GM18505 (cell line): ENCODE results near the gene ZFPM1.
"Not testable (repeated sequence)": the region's sequence is repeated elsewhere in the genome, so short reads cannot be mapped to it uniquely, and the experiment has no call there.

Source experiments
- ATAC-seq: cut with Tn5 transposase; IDR thresholded peaks from one replicate; pipeline ENCODE4 v1.9.1; 2021; ENCODE audit not compliant: unreplicated experiment
- POLR2A ChIP-seq: IDR thresholded peaks from 4 replicates; pipeline ENCODE4 v1.6.1; 2011; ENCODE audit warnings: borderline replicate concordance; ENCODE audit not compliant: insufficient read depth, insufficient read length; ENCODE audit errors: extremely low read depth

Gene ZFPM1

GRCh38 chr16:88465387-88465983, 12.4 kb downstream of the ZFPM1 start:
- no peak for TF ChIP-seq POLR2A
- ATAC-seq, result no peak

GRCh38 chr16:88466175-88466862, 13.2 kb downstream of the ZFPM1 start:
- no peak for TF ChIP-seq POLR2A

DNA sequence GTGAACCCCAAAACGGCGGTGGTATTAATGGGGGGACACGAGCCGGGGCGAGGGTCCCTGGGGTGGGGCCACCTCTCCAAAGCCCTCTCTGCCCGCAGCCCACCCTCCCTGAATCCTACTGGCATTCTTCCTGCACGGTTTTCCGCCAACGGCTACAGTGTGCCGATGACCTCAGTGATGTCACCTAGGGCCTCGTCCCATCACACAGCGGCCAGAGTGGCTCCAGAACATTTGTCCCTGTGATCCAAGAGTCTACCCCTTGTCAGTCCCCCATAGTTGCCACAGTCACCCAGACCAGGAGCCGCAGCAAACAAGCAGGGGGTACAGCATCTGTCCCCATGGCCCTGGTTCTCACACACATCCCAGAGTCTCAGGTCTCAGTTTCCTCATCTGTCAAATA, 13.9 kb downstream of the ZFPM1 start:
- TF ChIP-seq POLR2A, result no peak
- no peak for ATAC-seq

More at GRCh38 chr16:88466175-88466862, 13.2 kb downstream of the ZFPM1 start:
- ATAC-seq, result no peak

DNA sequence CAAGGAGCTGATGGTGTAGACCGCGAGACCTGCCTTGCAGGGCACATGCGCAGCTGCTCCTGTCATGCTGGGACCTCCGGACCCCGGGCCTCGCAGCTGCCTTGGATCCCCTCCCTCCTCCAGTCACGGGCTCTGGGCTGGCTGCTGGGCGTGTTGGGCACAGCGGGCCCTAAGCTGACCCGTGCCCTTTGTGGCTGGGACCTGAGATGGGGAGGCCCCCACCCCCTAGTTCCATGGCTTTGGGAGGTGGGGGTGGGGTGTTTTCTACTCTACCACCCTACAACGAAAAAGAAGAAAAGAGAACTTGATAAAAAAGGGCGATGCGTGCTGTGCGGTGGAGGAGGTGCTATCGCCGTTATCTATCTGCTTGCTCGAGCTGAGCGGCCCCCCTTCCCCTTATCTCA, 14.5 kb downstream of the ZFPM1 start:
- ATAC-seq, result no peak
- no peak for TF ChIP-seq POLR2A

GRCh38 chr16:88468275-88469129, 15.4 kb downstream of the ZFPM1 start:
- TF ChIP-seq POLR2A, result no peak
- ATAC-seq, result no peak

DNA sequence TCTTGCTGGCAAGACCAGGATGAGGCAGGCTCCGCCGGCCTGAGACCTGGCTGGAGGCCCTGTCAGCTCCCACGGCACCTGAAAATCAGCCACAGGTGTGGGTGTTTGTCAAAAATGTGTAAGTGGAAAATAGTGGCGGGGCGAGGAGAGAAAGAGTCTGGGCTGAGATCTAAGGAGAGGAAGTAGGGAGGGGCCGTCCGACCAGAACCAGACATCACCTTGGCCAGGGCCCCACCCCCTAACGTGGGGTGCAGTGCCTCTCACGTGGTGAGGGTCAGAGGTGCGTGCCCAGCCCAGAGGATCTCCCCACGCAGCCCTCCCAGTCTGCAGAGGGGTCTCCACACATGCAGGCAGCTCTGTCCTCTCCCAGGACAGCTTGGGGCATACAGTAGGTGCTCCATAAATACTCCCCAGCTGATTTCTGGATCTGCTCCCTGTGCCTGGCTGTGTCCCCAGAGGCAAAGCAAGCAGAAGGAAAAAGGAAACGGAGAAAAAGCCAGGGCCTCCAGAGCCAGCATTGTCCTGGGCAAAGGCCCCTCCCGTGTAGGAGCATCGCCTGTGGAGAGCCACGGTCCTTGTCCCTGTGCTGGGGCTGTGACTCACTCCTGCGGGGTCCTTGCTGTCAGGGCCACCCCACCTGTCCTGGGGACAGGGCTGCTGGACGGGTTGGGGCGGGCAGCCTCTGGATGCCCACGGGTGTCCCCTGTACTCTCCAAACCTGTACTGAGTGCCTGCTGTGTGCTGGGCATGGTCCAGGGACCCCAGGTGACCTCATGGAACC, 16.7 kb downstream of the ZFPM1 start:
- no peak for TF ChIP-seq POLR2A

GRCh38 chr16:88470396-88470680, 17.3 kb downstream of the ZFPM1 start:
- ATAC-seq, result not testable (repeated sequence)

More for the DNA sequence above, 16.7 kb downstream of the ZFPM1 start:
- ATAC-seq, result no peak

- not testable (repeated sequence) for ATAC-seq
Measured at GRCh38 chr16:88470696-88471095, 17.6 kb downstream of the ZFPM1 start.

GRCh38 chr16:88471115-88471514, 18.0 kb downstream of the ZFPM1 start:
- TF ChIP-seq POLR2A, result no peak
- ATAC-seq, result no peak

- no peak for ATAC-seq
- TF ChIP-seq POLR2A, result no peak
Measured at GRCh38 chr16:88471575-88471974, 18.5 kb downstream of the ZFPM1 start.

DNA sequence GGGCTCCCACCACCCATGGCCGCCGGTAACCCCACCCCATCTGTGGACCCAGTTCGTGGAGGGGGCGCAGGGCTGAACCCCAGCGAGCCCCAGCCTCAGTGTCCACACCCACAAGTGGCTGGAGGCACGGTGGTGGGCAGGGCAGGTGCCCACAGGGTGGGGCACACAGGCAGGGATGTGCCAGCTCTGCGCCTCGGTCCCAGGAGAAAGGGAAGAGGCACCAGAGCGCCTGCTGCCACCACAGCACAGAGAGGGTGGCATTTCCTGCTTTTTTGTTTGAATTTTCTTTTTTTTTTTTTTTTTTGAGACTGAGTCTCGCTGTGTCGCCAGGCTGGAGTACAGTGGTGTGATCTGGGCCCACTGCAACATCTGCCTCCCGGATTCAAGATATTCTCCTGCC, 19.0 kb downstream of the ZFPM1 start:
- no peak for TF ChIP-seq POLR2A
- ATAC-seq, result no peak

GRCh38 chr16:88472637-88473205, 19.6 kb downstream of the ZFPM1 start:
- TF ChIP-seq POLR2A, result no peak
- ATAC-seq, result no peak

GRCh38 chr16:88473666-88474534, 20.8 kb downstream of the ZFPM1 start:
- ATAC-seq, result no peak
- TF ChIP-seq POLR2A, result no peak

- TF ChIP-seq POLR2A, result no peak
Measured at GRCh38 chr16:88475037-88475436, 22.0 kb downstream of the ZFPM1 start.

More at GRCh38 chr16:88475037-88475436, 22.0 kb downstream of the ZFPM1 start:
- ATAC-seq, result no peak
